Ammon's horn (tissue), 1 donor: ENCODE measurements around the gene PHACTR2.
A peak's percentile ranks its signal among the peaks of the same experiment; 100 is the strongest.
"Not testable (repeated sequence)": the region's sequence is repeated elsewhere in the genome, so short reads cannot be mapped to it uniquely, and the experiment has no call there.

ENCODE experiments used
- DNase-seq: peaks from one replicate; pipeline ENCODE4 v3.0.0-alpha.2; 2016; ENCODE audit warnings: low spot score

Gene PHACTR2

DNA sequence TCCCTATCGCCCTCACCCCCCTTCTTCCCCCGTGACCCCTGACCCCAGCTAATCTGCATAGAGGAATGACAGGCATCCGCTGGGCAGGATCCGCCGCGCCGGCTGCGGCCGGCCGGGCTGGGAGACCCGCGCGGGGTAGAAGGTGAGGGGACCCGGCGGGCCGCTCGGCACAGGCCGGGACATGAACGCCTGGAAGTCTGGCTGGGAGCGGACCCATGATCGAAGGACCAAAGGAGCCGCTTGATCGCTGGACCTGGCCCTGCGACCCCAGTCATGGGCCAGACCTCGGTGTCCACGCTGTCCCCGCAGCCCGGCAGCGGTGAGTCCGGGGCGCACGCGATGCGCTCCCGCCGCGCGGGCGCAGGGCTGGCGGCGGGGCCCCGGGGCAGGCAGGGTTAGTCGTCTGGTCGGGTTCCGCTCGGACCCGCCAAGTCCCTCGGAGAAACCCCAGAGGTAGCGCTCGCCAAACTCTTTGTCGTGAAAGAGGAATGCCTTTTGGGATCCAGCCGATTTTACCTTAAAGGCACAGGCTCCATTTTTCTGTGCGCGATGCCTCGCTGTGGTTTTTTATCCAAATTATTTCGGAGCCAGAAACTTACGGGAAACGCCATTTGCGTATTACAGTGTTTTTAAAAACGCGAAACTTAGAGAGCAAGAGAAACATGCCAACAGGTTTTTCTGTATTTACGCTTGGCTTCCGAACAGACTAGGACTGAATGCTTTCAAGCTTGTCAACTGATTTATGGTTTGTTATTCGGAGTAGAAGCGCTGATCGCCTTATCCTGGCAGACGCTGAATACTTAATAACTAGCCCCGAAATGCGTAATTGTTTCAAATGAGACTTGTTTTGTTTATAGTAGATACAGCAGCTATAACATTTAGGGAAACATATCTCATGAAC is at the start of gene PHACTR2:
TSS of gene PHACTR2 (plus strand) at position 75 of the 901 bp plus-strand sequence. CDS start at position 274, 199 bp downstream.
- peak; percentile 53 for DNase-seq

DNA sequence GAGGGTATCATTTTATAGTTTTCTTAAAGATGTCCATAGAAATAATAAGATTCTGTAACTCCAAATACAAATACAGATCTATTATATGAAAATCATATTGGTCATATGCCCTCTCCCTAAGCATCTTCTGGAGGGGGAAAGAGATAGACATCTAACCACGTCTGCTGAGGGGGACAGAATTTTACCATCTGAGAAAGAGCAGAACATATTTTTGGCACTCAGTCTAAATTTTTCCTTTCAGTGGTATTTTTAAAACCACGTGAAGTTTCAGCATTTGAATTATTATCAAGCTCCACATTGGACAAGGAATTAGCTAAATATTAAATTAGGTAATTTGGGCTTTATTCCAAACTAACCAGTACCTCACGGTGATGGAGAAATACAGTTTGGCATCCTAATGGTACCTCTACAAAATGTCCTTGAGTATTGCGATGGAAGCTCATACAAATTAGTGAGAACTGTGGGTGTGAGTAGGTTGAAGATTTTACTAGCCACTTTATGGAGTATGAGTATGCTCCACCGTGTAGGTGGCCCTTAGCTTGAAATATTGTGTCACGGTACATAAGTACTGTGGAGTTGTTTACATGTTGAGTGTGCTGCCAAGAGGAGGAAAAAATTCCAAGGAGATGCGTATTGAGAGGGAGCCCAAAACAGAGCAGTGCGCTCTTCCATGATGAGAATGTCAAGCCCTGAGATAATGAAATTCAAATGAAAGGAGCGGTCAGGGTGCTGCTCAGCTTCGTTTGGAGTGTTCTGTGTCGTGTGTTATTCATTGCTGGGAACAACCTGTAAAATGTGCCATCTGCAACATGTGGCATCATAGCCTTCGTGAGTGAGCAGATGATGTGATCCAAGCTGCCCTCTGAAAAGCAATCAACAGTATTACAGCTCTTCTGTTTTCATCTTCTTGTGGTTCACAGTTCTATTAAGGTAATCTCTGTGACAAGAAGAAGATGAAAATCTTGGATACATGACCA is 48.4 kb upstream of the PHACTR2 start:
- peak; percentile 31 for DNase-seq

DNA sequence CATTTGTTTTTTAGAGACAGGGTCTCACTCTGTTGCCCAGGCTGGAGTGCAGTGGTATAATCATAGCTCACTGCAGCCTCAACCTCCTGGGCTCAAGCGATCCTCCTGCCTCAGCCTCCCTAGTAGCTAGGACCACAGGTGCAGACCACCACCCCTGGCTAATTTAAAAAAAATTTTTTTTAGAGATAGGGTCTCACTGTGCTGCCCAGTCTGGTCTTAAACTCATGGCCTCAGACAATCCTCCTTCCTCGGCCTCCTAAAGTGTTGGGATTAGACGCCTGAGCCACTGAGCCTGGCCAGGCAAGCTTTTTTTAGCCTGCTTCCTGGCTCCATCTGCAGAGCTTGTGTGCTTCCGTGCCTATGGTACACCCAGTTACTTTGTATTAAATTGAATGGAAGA is 46.6 kb upstream of the PHACTR2 start:
- not testable (repeated sequence) for DNase-seq

DNA sequence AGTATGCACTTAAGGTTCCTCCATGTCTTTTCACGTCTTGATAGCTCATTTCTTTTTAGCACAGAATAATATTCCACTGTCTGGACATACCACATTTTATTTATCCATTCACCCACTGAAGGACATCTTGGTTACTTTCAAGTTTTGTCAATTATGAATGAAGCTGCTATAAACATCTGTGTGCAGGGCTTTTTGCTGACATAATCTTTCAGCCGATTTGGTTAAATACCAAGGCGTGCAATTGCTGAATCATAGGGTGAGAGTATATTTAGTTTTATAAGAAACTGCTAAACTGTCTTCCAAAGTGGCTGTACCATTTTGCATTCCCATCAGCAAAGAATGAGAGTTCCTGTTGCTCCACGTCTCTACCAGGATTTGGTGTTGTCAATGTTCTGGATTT is 44.9 kb upstream of the PHACTR2 start:
- DNase-seq: no peak

DNA sequence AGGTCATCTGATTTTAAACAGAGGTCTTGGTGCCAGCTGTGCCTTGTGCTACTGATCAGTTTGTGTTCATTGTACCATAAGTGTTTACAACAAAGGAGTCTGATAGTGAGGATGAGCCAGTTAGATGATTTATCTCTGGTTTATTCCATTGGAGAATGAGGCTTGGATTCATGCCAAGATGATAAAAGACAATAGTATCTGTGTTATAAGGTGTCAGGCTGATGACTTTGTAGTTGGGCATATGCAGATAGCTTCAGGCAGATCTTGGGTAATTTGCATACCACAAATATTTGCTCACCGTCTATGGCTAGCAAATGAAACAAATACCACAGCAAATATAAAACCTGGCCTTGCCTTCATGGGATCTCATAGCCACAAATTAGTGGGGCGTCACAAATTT is 43.3 kb upstream of the PHACTR2 start:
- no peak for DNase-seq

DNA sequence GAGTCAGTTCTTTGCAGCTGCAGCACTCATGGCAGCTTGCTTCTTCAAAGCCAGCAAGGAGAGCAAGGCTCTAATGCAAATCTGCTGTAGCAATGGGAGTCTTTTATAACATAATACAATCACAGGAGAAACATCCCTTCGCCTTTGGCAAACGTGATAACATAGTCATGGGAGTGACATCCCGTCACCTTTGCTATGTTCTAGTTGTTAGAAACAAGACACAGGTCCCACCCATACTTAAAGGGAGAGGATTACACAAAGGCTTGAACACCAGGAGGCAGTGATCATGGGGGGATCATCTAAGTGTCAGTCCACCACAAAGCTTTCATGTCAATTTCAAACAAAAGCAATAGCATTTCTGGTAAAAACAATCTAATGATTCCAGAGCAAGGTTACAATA is 40.1 kb upstream of the PHACTR2 start:
- no peak for DNase-seq

DNA sequence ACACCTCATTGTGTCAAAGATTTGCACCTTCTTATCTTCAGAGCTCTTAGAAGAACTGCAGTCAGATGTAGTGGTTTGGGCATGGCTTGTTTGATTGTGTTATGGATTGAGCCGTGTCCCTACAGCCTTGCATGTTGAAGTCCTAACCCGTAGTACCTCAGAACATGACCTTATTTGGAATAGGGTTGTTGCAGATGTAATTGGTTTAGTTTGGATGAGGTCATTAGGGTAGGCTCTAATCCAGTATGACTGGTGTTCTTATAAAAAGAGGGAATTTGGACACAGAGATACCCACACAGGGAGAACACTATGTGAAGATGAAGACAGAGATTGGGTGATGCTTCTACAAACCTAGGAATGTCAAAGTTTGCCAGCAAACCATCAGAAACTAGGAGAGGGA is 35.4 kb upstream of the PHACTR2 start:
- no peak for DNase-seq

DNA sequence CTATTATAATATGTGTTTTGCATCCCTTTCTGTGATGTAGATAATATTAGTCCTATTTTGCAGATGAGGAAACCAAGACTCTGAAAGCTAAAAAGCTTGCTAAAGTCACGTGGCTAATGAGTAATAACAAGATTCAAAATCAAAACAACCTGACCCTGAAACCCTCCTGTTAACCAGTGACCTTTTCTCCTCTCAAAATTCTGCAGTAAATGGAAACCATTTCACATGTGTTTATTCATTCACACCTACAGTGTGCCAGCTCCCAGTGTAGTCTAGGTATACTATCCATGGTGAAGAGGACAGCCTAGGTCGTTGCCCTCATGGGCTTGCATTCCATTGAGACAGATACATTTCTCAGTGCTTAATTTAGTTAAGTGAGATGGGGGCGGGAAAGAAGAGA is 30.6 kb upstream of the PHACTR2 start:
- no peak for DNase-seq

DNA sequence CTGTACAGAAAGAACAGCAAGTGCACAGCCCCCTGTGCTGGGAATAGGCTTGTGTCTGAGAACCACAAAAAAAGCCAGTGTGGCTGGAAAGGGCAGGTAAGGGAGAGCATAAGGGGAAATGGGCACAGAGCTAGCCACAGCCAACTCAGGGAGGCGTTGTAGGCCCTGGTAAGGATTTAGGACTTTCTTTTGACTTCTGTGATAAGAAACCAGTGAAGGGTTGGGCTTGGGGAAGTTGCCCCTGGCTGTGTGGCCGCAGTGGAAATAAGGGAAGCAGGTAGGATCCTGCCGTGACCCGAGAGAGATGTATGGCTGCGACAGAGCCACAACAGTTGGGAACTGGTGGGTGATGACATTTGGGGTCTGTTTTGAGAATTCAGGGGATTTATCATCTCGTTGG is 30.0 kb upstream of the PHACTR2 start:
- DNase-seq: no peak

DNA sequence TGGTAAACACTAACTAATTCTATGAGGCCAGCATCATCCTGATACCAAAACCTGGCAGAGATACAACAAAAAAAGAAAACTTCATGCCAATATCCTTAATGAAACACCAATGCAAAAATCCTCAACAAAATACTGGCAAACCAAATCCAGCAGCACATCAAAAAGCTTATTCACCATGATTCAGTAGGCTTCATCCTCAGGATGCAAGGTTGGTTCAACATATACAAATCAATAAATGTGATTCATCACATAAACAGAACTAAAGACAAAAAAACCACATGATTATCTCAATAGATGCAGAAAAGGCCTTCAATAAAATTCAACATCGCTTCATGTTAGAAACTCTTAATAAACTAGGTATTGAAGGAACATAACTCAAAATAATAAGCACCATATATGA is 28.4 kb upstream of the PHACTR2 start:
- DNase-seq: not testable (repeated sequence)

DNA sequence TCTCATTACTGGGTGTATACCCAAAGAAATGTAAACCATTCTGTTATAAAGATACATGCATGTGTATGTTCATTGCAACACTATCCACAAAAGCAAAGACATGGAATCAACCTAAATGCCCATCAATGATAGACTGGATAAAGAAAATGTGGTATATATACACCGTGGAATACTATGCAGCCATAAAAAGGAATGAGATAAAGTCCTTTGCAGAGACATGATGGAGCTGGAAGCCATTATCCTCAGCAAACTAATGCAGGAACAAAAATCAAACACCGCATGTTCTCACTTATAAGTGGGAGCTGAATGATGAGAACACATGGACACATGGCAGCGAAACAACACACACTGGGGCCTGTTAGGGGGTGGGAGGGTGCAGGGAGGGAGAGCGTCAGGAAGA is 26.4 kb upstream of the PHACTR2 start:
- DNase-seq: not testable (repeated sequence)

DNA sequence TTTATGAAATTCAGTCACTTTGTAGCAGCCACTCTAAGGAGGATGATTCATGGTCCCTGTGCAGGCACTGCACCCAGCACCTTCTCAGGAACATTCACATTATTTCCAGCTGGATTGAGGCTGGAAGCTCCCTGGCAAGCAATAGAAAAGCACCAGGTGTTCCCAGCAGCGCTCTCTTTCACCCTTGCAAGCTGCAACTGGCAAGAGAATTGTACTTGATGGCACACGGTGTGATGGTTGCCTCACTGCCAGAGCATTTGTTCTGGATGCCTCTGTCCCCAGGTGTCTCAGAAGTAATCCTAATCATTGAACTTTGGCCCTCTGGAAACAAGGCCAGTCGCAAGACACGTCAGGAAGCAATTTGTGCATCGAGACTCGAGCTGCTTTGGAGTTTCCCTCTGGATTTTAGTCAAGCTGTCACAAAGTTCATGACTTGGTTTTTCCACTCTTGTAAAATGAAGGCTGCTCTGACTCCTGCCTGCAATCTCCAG is 24.9 kb upstream of the PHACTR2 start:
- DNase-seq: no peak

DNA sequence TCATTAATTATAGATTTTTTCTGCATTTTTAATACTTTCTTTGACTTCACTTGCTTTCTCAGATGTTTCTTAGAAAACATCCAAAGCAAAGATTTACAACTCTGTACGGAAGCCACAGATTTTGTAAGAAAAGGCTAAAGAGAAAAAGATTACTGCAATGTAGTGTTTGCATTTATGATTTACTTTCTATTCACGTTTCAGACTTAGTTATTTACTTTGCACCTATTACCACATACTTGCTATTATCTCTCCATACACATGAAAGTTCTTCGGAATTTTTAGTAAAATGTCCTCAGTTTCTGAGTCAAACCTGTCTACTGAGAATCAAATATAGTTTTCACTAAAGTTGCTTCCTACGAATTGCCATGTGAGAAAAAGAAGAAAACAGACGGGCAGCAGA is 22.2 kb upstream of the PHACTR2 start:
- DNase-seq: no peak

DNA sequence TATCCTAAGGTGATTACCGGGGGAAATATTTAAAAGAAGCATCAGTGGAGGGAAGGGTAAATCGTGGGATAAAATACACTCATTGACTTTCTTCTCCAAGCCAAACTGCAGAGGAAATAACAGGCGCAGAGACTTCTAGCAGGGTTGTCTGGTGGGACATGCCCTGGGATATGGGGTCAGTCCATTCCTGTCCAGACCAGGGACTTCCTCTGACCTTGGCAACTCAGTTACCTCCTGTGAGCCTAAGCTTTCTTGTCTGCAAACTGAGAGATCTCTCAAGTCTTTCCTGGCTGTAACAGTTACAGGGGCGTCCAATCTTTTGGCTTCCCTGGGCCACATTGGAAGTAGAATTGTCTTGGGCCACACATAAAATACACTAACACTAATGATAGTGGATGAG is 21.7 kb upstream of the PHACTR2 start:
- no peak for DNase-seq

DNA sequence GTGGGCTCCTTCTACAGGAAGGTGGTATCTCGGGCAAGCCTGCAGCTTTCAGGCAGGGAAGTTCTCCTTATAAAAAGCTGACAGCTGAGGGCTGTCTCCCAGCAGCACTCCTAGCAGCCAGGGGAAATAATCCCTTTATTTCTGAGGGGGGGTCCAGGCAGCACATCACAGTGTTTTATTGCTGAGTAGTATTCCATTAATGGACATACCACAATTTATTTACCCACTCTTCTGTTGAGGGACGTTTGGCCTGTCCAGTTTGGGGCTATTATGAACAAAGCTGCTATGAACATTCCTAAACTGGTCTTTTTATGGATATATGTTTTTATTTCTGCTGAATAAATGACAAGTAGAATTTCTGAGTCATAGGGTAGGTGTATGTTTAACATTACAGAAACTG is 20.0 kb upstream of the PHACTR2 start:
- DNase-seq: no peak

DNA sequence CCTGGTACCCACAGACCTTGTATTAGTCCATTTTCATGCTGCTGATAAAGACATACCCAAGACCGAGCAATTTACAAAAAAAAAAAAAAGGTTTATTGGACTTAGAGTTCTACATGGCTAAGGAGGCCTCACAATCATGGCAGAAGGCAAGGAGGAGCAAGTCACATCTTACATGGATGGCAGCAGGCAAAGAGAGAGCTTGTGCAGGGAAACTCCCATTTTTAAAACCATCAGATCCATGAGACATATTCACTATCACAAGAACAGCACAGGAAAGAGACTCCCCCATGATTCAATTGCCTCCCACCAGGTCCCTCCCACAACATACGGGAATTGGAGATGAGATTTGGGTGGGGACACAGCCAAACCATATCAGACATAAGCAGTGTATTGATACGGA is 17.6 kb upstream of the PHACTR2 start:
- DNase-seq: not testable (repeated sequence)

DNA sequence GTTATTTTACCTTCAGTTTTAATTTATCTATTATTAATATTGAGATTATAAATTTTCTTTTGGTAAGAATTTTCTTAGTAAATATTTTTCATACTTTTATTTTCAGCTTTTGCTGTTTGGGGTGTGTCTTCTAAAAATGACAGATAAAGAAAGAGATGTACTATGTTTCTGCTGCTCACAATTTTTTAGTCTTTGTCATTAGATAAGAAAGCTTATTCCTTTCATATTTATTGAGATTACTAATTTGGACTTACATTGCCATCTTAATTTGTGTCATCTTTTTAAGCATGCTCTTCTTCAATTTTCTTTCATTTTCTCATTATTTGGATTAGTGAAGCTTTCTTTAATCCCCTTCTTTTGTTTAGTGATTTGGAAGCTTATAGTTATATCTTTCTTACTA is 13.6 kb upstream of the PHACTR2 start:
- DNase-seq: no peak

DNA sequence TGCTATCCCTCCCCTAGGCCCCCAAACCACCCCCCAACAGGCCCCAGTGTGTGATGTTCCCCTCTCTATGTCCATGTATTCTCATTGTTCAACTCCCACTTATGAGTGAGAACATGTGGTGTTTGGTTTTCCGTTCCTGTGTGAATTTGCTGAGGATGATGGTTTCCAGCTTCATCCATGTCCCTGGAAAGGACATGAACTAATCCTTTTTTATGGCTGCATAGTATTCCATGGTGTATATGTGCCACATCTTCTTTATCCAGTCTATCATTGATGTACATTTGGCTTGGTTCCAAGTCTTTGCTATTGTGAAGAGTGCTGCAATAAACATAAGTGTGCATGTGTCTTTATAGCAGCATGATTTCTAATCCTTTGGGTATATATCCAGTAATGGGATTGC is 11.8 kb upstream of the PHACTR2 start:
- DNase-seq: not testable (repeated sequence)

DNA sequence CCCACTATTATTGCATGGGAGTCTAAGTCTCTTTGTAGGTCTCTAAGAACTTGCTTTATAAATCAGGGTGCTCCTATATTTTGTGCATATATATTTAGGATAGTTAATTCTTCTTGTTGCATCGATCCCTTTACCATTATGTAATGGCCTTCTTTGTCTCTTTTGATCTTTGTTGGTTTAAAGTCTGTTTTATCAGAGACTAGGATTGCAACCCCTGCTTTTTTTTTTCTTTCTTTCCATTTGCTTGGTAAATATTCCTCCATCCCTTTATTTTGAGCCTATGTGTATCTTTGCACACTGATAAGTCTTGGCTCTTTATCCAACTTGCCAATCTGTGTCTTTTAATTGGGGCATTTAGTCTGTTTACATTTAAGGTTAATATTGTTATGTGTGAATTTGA is 8.3 kb upstream of the PHACTR2 start:
- not testable (repeated sequence) for DNase-seq

DNA sequence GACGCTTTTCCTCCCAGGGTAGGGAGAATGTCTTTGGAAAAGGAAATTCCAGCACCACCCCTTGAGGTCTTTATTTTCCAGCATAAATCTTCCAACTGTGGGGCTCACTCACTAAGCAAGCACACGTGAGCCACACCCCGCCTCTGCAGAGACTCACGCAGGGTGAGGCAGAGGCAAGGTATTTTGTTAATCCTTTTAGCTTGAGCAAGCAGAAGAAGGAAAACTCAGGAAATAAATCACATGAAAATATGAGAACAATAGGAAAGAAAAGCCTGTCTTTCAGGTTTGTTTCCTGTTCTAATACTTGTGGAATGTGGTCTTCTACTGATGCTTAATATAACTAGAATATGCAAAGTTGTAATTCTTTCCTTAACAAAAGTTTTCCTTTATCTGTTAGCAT is 4.1 kb upstream of the PHACTR2 start:
- no peak for DNase-seq

DNA sequence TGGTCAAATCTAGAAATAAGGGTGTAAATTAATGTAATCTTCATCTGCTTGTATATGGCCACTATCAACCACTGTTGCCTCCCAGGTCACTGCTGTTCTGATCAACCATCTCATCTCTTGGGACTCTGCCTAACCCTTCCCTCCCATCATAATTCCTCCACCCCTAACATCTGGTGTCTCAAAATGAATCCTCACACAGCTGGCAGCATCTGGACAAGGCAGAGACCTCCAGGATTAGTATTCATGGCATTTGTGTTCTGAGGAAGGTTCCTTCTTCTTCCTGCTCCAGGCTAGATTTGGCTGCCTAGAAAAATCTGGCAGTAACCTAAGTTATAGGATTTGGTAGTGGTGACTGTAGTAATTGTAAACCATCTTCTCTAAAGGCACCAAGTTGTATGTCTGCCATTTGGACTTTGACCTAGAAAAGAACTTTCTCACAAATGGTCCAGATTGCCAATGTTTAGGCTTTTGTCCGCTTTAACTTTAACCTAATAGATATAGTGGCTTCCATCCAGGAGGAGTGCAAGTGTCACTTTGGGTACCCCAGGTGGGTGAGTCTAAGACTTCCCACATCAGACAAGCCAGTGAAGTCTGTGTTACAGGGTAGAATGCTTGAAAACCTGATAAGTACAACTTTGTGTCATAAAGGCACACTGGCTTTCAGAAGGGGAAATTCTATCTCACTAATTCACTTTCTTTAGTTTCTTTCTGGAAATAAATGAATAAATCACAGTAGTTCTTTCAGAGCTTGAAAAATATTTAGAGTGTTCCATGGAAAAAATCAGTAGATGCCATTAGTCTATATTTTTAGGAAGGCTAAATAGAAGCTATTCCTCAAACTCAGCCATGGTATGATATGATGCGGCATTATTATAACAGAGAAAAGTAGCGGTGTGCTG is 3.0 kb upstream of the PHACTR2 start:
- DNase-seq: no peak
